Muscle layer of colon (tissue), 2 donors: ENCODE measurements around the gene KRTDAP.

Experiments used
- H3K27ac ChIP-seq: one replicate; pipeline ENCODE4 v1.7.0; 2013; ENCODE audit warnings: low read depth, mild to moderate bottlenecking, low read length, moderate library complexity
- H3K27me3 ChIP-seq, 2 donors: one replicate each; pipeline ENCODE4 v1.7.0; 2013; ENCODE audit warnings: low read length in 2 of 2, mild to moderate bottlenecking in 2 of 2; ENCODE audit not compliant: insufficient read depth in 2 of 2, control insufficient read depth in 1 of 2
- H3K36me3 ChIP-seq: one replicate; pipeline ENCODE4 v1.7.0; 2013; ENCODE audit warnings: mild to moderate bottlenecking, low read length; ENCODE audit not compliant: insufficient read depth
- H3K4me1 ChIP-seq: one replicate; pipeline ENCODE4 v1.7.0; 2013; ENCODE audit warnings: mild to moderate bottlenecking, low read length; ENCODE audit not compliant: insufficient read depth
- H3K4me3 ChIP-seq, 2 donors: one replicate each; pipeline ENCODE4 v1.7.0; 2013; ENCODE audit warnings: low read length in 2 of 2, low read depth in 1 of 2, mild to moderate bottlenecking in 1 of 2, moderate library complexity in 1 of 2
- H3K9ac ChIP-seq: one replicate; pipeline ENCODE4 v1.7.0; 2013; ENCODE audit warnings: low read length
- H3K9me3 ChIP-seq: one replicate; pipeline ENCODE4 v1.7.0; 2013; ENCODE audit warnings: mild to moderate bottlenecking, low read length
- donor health status: abdominal sarcoma.
- donor health status: Adenocarcinoma of cecum.

Gene KRTDAP

GRCh38 chr19:35490364-35490763, at the start of gene KRTDAP:
Gene KRTDAP, minus strand, starts transcription at chr19:35490464. Its CDS starts 22 bp downstream, at chr19:35490442.
- Histone ChIP-seq H3K36me3 (no peaks in the 10 kb centered on the region), H3K27me3 (peaks cover 3 to 9% of the 10 kb centered on the region in 2 donors), H3K4me3 (no peak within 1 kb of the TSS), H3K9me3 (no peaks in the 10 kb centered on the region), H3K4me1 (peaks cover 5% of the 10 kb centered on the region), H3K27ac (no peak within 1 kb of the TSS), H3K9ac (no peak within 1 kb of the TSS)

- H3K36me3 ChIP-seq = no peaks in the 10 kb centered on the region
- H3K27ac ChIP-seq = no peak overlapping the region
- no peak overlapping the region for H3K4me3 ChIP-seq
- peaks cover 0 to under 1% of the 10 kb centered on the region in 2 donors for H3K27me3 ChIP-seq
- no peak overlapping the region for H3K9ac ChIP-seq
- peaks cover 8% of the 10 kb centered on the region for H3K4me1 ChIP-seq
- H3K9me3 ChIP-seq = no peaks in the 10 kb centered on the region
Measured at GRCh38 chr19:35539850-35540249, 49.6 kb upstream of the KRTDAP start.

- Histone ChIP-seq H3K27me3 (peaks cover 0 to 6% of the 10 kb centered on the region in 2 donors), H3K4me1 (peaks cover 4% of the 10 kb centered on the region), H3K27ac (no peak overlapping the region), H3K4me3 (no peak overlapping the region), H3K9me3 (no peaks in the 10 kb centered on the region), H3K9ac (no peak overlapping the region), H3K36me3 (no peaks in the 10 kb centered on the region)
Measured at GRCh38 chr19:35539314-35539713, 49.0 kb upstream of the KRTDAP start.

- H3K36me3 ChIP-seq = no peaks in the 10 kb centered on the region
- H3K9ac ChIP-seq = no peak overlapping the region
- H3K4me1 ChIP-seq = no peaks in the 10 kb centered on the region
- peaks cover 22 to 43% of the 10 kb centered on the region in 2 donors for H3K27me3 ChIP-seq
- no peaks in the 10 kb centered on the region for H3K9me3 ChIP-seq
- H3K4me3 ChIP-seq = no peak overlapping the region
- no peak overlapping the region for H3K27ac ChIP-seq
Measured at GRCh38 chr19:35534803-35535480, 44.7 kb upstream of the KRTDAP start.

GRCh38 chr19:35533822-35534392, 43.6 kb upstream of the KRTDAP start:
- H3K27ac ChIP-seq = no peak overlapping the region
- no peak overlapping the region for H3K4me3 ChIP-seq
- H3K9ac ChIP-seq = no peak overlapping the region
- no peaks in the 10 kb centered on the region for H3K36me3 ChIP-seq
- peaks cover 27 to 54% of the 10 kb centered on the region in 2 donors for H3K27me3 ChIP-seq
- no peaks in the 10 kb centered on the region for H3K9me3 ChIP-seq
- no peaks in the 10 kb centered on the region for H3K4me1 ChIP-seq

GRCh38 chr19:35533201-35533821, 43.0 kb upstream of the KRTDAP start, which contains the start of gene GAPDHS:
Gene GAPDHS, plus strand, starts transcription at chr19:35533456. Its CDS starts 72 bp downstream, at chr19:35533528.
- Histone ChIP-seq H3K9ac (no peak within 1 kb of the TSS), H3K4me3 (no peak within 1 kb of the TSS), H3K36me3 (no peaks in the 10 kb centered on the region), H3K27ac (no peak within 1 kb of the TSS), H3K4me1 (no peaks in the 10 kb centered on the region), H3K27me3 (peaks cover 27 to 57% of the 10 kb centered on the region in 2 donors), H3K9me3 (no peaks in the 10 kb centered on the region)

GRCh38 chr19:35531291-35531690, 41.0 kb upstream of the KRTDAP start:
- H3K9ac ChIP-seq = no peak overlapping the region
- no peaks in the 10 kb centered on the region for H3K36me3 ChIP-seq
- H3K4me3 ChIP-seq = no peak overlapping the region
- no peaks in the 10 kb centered on the region for H3K4me1 ChIP-seq
- no peak overlapping the region for H3K27ac ChIP-seq
- H3K9me3 ChIP-seq = no peaks in the 10 kb centered on the region
- peaks cover 27 to 64% of the 10 kb centered on the region in 2 donors for H3K27me3 ChIP-seq

- Histone ChIP-seq H3K27me3 (peaks cover 27 to 60% of the 10 kb centered on the region in 2 donors), H3K36me3 (no peaks in the 10 kb centered on the region), H3K4me1 (no peaks in the 10 kb centered on the region), H3K9ac (no peak overlapping the region), H3K9me3 (no peaks in the 10 kb centered on the region), H3K27ac (no peak overlapping the region), H3K4me3 (no peak overlapping the region)
Measured at GRCh38 chr19:35529241-35530218, 39.3 kb upstream of the KRTDAP start.

GRCh38 chr19:35528218-35529038, 38.2 kb upstream of the KRTDAP start, which contains the start of gene SBSN:
Gene SBSN, minus strand, starts transcription at chr19:35528311. Its CDS starts 30 bp downstream, at chr19:35528281.
- Histone ChIP-seq H3K27me3 (peaks cover 21 to 49% of the 10 kb centered on the region in 2 donors), H3K36me3 (no peaks in the 10 kb centered on the region), H3K9ac (no peak within 1 kb of the TSS), H3K4me3 (no peak within 1 kb of the TSS), H3K9me3 (no peaks in the 10 kb centered on the region), H3K27ac (no peak within 1 kb of the TSS), H3K4me1 (no peaks in the 10 kb centered on the region)

- H3K27me3 ChIP-seq = peaks cover 7 to 28% of the 10 kb centered on the region in 2 donors
- H3K27ac ChIP-seq = no peak overlapping the region
- H3K9ac ChIP-seq = no peak overlapping the region
- H3K9me3 ChIP-seq = no peaks in the 10 kb centered on the region
- no peaks in the 10 kb centered on the region for H3K36me3 ChIP-seq
- H3K4me1 ChIP-seq = no peaks in the 10 kb centered on the region
- no peak overlapping the region for H3K4me3 ChIP-seq
Measured at GRCh38 chr19:35525873-35526272, 35.6 kb upstream of the KRTDAP start.
